Lung (tissue), 12 donors: ENCODE measurements around the gene GGACT. TPM values are rescaled to one million over a fixed set of nuclear protein-coding genes. Genes with fewer than 3 reads are reported as not detected.

Source experiments
- ATAC-seq: fragments of 200-7000 bp; cut with Tn5 transposase; one replicate; pipeline ENCODE4 v1.9.1; 2020; ENCODE audit warnings: moderate number of reproducible peaks; ENCODE audit not compliant: insufficient read depth, low FRiP score
- DNase-seq, 3 donors: peaks; one replicate each; pipeline ENCODE4 v3.0.0-alpha.2; 2013 to 2017
- H3K27ac ChIP-seq, 2 donors: one replicate each; pipeline ENCODE4 v1.5.1; 2013; ENCODE audit warnings: mild to moderate bottlenecking in 2 of 2, moderate library complexity in 2 of 2, control low read depth in 1 of 2, inconsistent platforms in 1 of 2, low read depth in 1 of 2, low read length in 1 of 2
- H3K27me3 ChIP-seq, 3 donors: one replicate each; pipeline ENCODE4 v1.5.1; 2013; ENCODE audit warnings: low read length in 2 of 3; ENCODE audit not compliant: control insufficient read depth in 3 of 3, insufficient read depth in 3 of 3
- H3K36me3 ChIP-seq, 4 donors: one replicate each; pipeline ENCODE4 v1.5.1; 2013; ENCODE audit warnings: low read length in 4 of 4, mild to moderate bottlenecking in 1 of 4, moderate library complexity in 1 of 4; ENCODE audit not compliant: control insufficient read depth in 4 of 4, insufficient read depth in 4 of 4
- H3K4me1 ChIP-seq, 5 donors: one replicate each; pipeline ENCODE4 v1.5.1; 2013; ENCODE audit warnings: low read length in 5 of 5, mild to moderate bottlenecking in 2 of 5, moderate library complexity in 1 of 5; ENCODE audit not compliant: control insufficient read depth in 5 of 5, insufficient read depth in 5 of 5
- H3K4me3 ChIP-seq: one replicate; pipeline ENCODE4 v1.5.1; 2013; ENCODE audit warnings: mild to moderate bottlenecking, control low read depth, moderate library complexity
- H3K9ac ChIP-seq, 2 donors: one replicate each; pipeline ENCODE4 v1.5.1; 2013; ENCODE audit warnings: low read length in 2 of 2, control low read depth in 1 of 2; ENCODE audit not compliant: insufficient read depth in 1 of 2
- H3K9me3 ChIP-seq, 4 donors: one replicate each; pipeline ENCODE4 v1.5.1; 2013; ENCODE audit warnings: low read length in 3 of 4, mild to moderate bottlenecking in 1 of 4, moderate library complexity in 1 of 4; ENCODE audit not compliant: control insufficient read depth in 4 of 4, insufficient read depth in 3 of 4
- WGBS, 2 donors: extraction: QIAGEN DNeasy Blood & Tissue Kit; methylation state at CpG; one replicate each; pipeline ENCODE4 v1.1.7; 2013; 5-methylcytosine and 5-hydroxymethylcytosine counted together
- polyA plus RNA-seq, 2 donors: library from polyadenylated mRNA; stranded (reverse); fragments of 200-250 nt; gene quantifications; one replicate each; pipeline ENCODE4 v1.2.1, GENCODE V29; 2013
- total RNA-seq, 2 donors: library from RNA; depleted of rRNA in 1 of 2; stranded (reverse); fragments of >200 nt in 1 of 2; gene quantifications; one replicate each; pipeline ENCODE4 v1.2.1, GENCODE V29; 2014 to 2021
- TF ChIP-seq, protein P1 (sequence below): IDR thresholded peaks from 2 replicates; pipeline ENCODE4 v1.5.1; 2012; ENCODE audit warnings: mild to moderate bottlenecking; ENCODE audit errors: control extremely low read depth, extremely low read depth
- donor health status: control.
- donor health status: control.
- donor health status: Bipolar disorder and iron deficiency.
- donor health status: healthy.
- donor health status: DM: yes; HTN: yes; CAD: no.

The GGACT gene
- total and polyA plus RNA-seq, 4 donors = 1.1 to 6.8 (median 3.9) TPM

- TF ChIP-seq, protein P1, sequence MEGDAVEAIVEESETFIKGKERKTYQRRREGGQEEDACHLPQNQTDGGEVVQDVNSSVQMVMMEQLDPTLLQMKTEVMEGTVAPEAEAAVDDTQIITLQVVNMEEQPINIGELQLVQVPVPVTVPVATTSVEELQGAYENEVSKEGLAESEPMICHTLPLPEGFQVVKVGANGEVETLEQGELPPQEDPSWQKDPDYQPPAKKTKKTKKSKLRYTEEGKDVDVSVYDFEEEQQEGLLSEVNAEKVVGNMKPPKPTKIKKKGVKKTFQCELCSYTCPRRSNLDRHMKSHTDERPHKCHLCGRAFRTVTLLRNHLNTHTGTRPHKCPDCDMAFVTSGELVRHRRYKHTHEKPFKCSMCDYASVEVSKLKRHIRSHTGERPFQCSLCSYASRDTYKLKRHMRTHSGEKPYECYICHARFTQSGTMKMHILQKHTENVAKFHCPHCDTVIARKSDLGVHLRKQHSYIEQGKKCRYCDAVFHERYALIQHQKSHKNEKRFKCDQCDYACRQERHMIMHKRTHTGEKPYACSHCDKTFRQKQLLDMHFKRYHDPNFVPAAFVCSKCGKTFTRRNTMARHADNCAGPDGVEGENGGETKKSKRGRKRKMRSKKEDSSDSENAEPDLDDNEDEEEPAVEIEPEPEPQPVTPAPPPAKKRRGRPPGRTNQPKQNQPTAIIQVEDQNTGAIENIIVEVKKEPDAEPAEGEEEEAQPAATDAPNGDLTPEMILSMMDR = no peak
- Histone ChIP-seq H3K27ac (no peak overlapping the region), H3K36me3 (peaks cover 0 to 7% (median 5%) of the 10 kb centered on the region in 4 donors), H3K9me3 (no peaks in the 10 kb centered on the region), H3K9ac (no peak overlapping the region), H3K4me1 (peaks cover 0 to 10% (median 0%) of the 10 kb centered on the region in 5 donors), H3K4me3 (no peak overlapping the region), H3K27me3 (no peaks in the 10 kb centered on the region)
- DNase-seq = no peak
- WGBS, 2 donors = 94 to 95% methylated on average over 9 of the region's 9 CpGs
- ATAC-seq = no peak
Measured at GRCh38 chr13:100522618-100523309, 65.8 kb downstream of the GGACT start.

DNA sequence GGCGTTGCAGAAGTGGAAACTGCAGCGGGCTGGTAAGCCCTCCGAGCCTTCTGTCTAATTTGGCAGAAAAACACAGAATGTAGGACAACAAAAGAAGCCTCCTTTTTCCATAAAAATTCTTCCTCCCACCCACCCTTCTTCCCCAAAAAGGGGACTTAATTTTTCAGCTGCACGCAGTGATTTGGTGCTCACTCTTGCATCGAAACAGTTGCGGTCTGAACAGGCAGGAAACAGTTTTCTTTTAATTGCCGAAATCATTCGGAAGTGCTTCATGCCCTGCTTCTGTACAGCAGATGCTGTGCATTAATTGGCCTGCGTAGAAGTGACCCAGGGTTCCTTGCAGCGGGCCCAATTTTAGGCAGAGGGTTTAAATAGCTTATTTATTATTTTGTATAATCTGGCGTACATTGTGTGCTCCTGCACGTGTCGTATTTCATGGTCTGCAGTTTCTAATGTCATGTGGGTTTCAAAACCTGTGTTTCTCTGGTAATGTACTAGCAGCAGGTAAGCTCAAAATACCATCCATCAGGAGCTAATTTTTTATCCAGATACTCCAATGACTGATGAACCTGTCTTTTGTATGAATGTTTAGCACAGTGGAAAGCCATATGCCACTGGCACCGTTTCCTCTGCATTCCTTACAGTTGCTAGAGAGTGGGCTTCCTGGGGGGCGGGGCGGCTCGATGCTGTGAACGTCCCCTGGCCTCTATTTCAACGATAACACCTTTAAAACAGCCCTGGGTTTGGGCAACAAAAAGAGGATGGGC, 66.6 kb downstream of the GGACT start:
- Histone ChIP-seq H3K36me3 (peaks cover 0 to 6% (median 3%) of the 10 kb centered on the region in 4 donors), H3K27ac (no peak overlapping the region), H3K4me3 (no peak overlapping the region), H3K9me3 (no peaks in the 10 kb centered on the region), H3K27me3 (no peaks in the 10 kb centered on the region), H3K9ac (no peak overlapping the region), H3K4me1 (peaks cover 0 to 15% (median 0%) of the 10 kb centered on the region in 5 donors)
- TF ChIP-seq, protein P1 = no peak
- no peak for DNase-seq
- no peak for ATAC-seq
- 58 to 78% methylated on average over 19 of the region's 19 CpGs for WGBS, 2 donors

GRCh38 chr13:100520936-100521850, 67.4 kb downstream of the GGACT start:
- DNase-seq (no peak), ATAC-seq (no peak)
- Histone ChIP-seq H3K9me3 (no peaks in the 10 kb centered on the region), H3K36me3 (peaks cover 0 to 3% (median 0%) of the 10 kb centered on the region in 4 donors), H3K4me3 (no peak overlapping the region), H3K27me3 (no peaks in the 10 kb centered on the region), H3K27ac (no peak overlapping the region), H3K9ac (no peak overlapping the region), H3K4me1 (peaks cover 0 to 20% (median 0%) of the 10 kb centered on the region in 5 donors)
- TF ChIP-seq, protein P1 = no peak
- WGBS, 2 donors = 61 to 78% methylated on average over 27 of the region's 27 CpGs
